OCI-LY7 (cell line): ENCODE measurements around the gene C1GALT1. TPM values are rescaled to one million over a fixed set of nuclear protein-coding genes. Genes with fewer than 3 reads are reported as not detected.

Experiments
- BruUV-seq: library from RNA; stranded (reverse); fragments of 400-500 nt; replicated peaks from 2 replicates; lab custom pipeline; 2021; lab: Mats Ljungman, UMichigan
- CTCF ChIA-PET: fragments of 300-600 bp; sonication (Branson Sonifier 250); formaldehyde crosslinking; loops from one replicate; lab custom pipeline; 2022; ENCODE audit warnings: antibody characterized with exemption; ENCODE audit not compliant: unreplicated experiment; lab: Charles Lee
- POLR2A ChIA-PET: fragments of 300-600 bp; sonication (Branson Sonifier 250); formaldehyde crosslinking; loops from one replicate; lab custom pipeline; 2022; ENCODE audit warnings: antibody characterized with exemption; lab: Charles Lee
- DNase-seq: peaks from one replicate; pipeline ENCODE4 v3.0.0-alpha.2; 2015; ENCODE audit warnings: low spot score
- H2AFZ ChIP-seq: fragments of 200-600 bp; sonication (generic), shearing (Covaris generic); 2 replicates; pipeline ENCODE4 v1.6.1; 2014; ENCODE audit warnings: mild to moderate bottlenecking, antibody characterized with exemption, low read length, moderate library complexity
- H3K27ac ChIP-seq: fragments of 200-600 bp; sonication (generic); 2 replicates; pipeline ENCODE4 v1.5.1; 2014; ENCODE audit warnings: mixed run types, low read depth, mild to moderate bottlenecking, moderate library complexity, low read length, inconsistent platforms; ENCODE audit not compliant: poor library complexity, severe bottlenecking
- H3K36me3 ChIP-seq: fragments of 200-600 bp; sonication (generic); 2 replicates; pipeline ENCODE4 v1.6.1; 2014; ENCODE audit warnings: mild to moderate bottlenecking, antibody characterized with exemption, low read length, moderate library complexity, mixed read lengths; ENCODE audit not compliant: insufficient read depth
- H3K4me1 ChIP-seq: fragments of 200-600 bp; sonication (generic); 2 replicates; pipeline ENCODE4 v1.5.1; 2014; ENCODE audit warnings: mild to moderate bottlenecking, low read length; ENCODE audit not compliant: insufficient read depth, poor library complexity, severe bottlenecking
- H3K4me2 ChIP-seq: fragments of 200-600 bp; sonication (generic); 2 replicates; pipeline ENCODE4 v1.6.1; 2014; ENCODE audit warnings: mild to moderate bottlenecking, low read length
- H3K4me3 ChIP-seq: fragments of 200-600 bp; sonication (generic); 2 replicates; pipeline ENCODE4 v1.5.1; 2014; ENCODE audit warnings: mild to moderate bottlenecking, low read depth, low read length; ENCODE audit not compliant: poor library complexity, severe bottlenecking
- H3K79me2 ChIP-seq: fragments of 200-600 bp; sonication (generic); 2 replicates; pipeline ENCODE4 v1.6.1; 2016; ENCODE audit warnings: low read depth, mild to moderate bottlenecking, low read length, moderate library complexity, mixed read lengths; ENCODE audit not compliant: insufficient read depth
- H3K9me2 ChIP-seq: fragments of 200-600 bp; sonication (generic); 2 replicates; pipeline ENCODE4 v1.6.1; 2016; ENCODE audit warnings: mild to moderate bottlenecking, low read length, mixed read lengths; ENCODE audit not compliant: insufficient read depth
- H3K9me3 ChIP-seq: fragments of 200-600 bp; sonication (generic); 2 replicates; pipeline ENCODE4 v1.6.1; 2014; ENCODE audit warnings: mild to moderate bottlenecking, mixed run types, low read length, mixed read lengths
- H4K20me1 ChIP-seq: fragments of 200-600 bp; sonication (generic); 2 replicates; pipeline ENCODE4 v1.6.1; 2014; ENCODE audit warnings: mild to moderate bottlenecking, antibody characterized with exemption, low read length, moderate library complexity, mixed read lengths; ENCODE audit not compliant: insufficient read depth
- EZH2phosphoT487 ChIP-seq: fragments of 200-600 bp; sonication (generic); IDR thresholded peaks from 2 replicates; pipeline ENCODE4 v1.6.1; 2018; ENCODE audit warnings: low read depth, borderline replicate concordance, mild to moderate bottlenecking, mixed run types, antibody characterized with exemption, low read length, moderate library complexity, mixed read lengths
- intact Hi-C: fragments of 100-400 bp; cut with micrococcal nuclease; formaldehyde crosslinking; loops from one replicate; pipeline ENCODE4 v1.10.0; 2022; ENCODE audit not compliant: unreplicated experiment
- total RNA-seq, 2 experiments: library from RNA; depleted of rRNA in 1 of 2; stranded (reverse); fragments of >200 nt in 1 of 2; shearing (Covaris generic) in 1 of 2; gene quantifications; 2 replicates each; pipeline ENCODE4 v1.2.3, GENCODE V29; 2014 to 2022
- TF ChIP-seq, protein P1 (sequence below): fragments of 200-600 bp; sonication (generic); conservative IDR thresholded peaks from 2 replicates; pipeline ENCODE4 v1.5.1; 2014; ENCODE audit warnings: mild to moderate bottlenecking, antibody characterized with exemption, low read length, moderate library complexity, mixed read lengths

C1GALT1 gene
- total RNA-seq, 2 experiments from 2014 or later: 18.9 to 31.6 TPM

DNA sequence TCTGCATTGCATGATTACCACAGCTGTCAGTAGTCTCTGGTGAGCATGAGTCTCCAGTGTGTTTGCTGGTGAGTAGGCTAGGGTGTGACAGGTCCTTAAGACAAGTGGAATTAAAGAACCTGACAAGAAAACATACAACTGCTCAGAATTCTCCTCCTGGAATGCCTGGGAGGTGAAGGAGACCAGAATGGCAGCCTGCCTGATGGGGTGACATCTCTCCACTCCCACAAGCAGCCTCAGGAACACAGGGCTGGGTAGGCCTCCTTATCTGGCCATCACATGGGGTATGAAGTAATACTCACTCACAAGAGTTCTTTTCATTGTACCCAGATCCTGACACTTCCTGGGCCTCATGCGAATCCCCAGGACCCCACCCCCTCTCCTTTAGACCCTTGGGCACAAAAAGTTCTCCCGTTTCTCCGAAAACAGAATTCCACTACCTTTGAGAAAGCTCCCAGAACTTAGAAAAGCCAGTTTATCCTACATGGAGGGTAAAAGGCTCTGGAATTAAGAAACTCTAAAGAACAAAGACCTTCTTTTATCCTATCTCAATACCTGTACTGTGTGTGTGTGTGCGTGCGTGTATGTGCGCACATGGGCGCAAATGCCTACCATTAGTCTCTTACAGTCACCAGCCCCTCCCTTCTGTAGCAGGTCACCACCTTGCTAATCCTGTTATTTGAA is 33.4 kb upstream of the C1GALT1 start:
- Histone ChIP-seq H3K27ac (no peak overlapping the region), H3K9me2 (no peaks in the 10 kb centered on the region), H3K4me3 (no peak overlapping the region), H2AFZ (no peak overlapping the region), H3K4me1 (no peaks in the 10 kb centered on the region), H3K36me3 (no peaks in the 10 kb centered on the region), H3K9me3 (no peaks in the 10 kb centered on the region), H3K79me2 (no peaks in the 10 kb centered on the region), H4K20me1 (no peaks in the 10 kb centered on the region), H3K4me2 (no peak overlapping the region)
- no TSS peak for BruUV-seq
- intact Hi-C loops: no loop called here
- ChIA-PET POLR2A (interaction anchor here (1.1 kb wide), 1 partner anchor 132 kb away, joined by 3 read pairs; no protein-coding TSS in a partner anchor), CTCF (no interaction called here)
- no peak for DNase-seq
- TF ChIP-seq, protein P1, sequence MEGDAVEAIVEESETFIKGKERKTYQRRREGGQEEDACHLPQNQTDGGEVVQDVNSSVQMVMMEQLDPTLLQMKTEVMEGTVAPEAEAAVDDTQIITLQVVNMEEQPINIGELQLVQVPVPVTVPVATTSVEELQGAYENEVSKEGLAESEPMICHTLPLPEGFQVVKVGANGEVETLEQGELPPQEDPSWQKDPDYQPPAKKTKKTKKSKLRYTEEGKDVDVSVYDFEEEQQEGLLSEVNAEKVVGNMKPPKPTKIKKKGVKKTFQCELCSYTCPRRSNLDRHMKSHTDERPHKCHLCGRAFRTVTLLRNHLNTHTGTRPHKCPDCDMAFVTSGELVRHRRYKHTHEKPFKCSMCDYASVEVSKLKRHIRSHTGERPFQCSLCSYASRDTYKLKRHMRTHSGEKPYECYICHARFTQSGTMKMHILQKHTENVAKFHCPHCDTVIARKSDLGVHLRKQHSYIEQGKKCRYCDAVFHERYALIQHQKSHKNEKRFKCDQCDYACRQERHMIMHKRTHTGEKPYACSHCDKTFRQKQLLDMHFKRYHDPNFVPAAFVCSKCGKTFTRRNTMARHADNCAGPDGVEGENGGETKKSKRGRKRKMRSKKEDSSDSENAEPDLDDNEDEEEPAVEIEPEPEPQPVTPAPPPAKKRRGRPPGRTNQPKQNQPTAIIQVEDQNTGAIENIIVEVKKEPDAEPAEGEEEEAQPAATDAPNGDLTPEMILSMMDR: no peak
- no peak for TF ChIP-seq EZH2phosphoT487

DNA sequence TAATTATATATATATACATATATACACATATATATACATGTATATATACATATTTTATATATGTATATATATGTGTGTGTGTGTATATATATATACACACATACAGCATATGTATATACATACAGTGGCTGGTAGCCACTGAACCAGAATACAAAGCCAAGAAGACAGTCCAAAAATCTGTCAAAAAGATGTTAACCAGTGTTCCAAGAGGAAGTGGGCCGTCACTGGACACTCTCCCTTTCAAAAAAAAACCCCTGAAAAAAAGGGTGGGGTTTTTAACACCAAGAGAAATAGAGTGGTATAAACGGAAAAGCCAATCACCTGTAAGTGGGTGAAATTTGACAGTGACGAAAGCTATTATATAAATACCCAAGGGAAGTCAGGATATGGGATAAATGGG is 31.1 kb upstream of the C1GALT1 start:
- no peak overlapping the region for H2AFZ ChIP-seq
- ChIA-PET POLR2A (interaction anchor here (0.7 kb wide), 2 partner anchors 42 to 57 kb away, joined by 3 read pairs; no protein-coding TSS in a partner anchor), CTCF (no interaction called here)
- no peak overlapping the region for H3K27ac ChIP-seq
- H3K4me2 ChIP-seq: no peak overlapping the region
- intact Hi-C loops: no loop called here
- H3K4me3 ChIP-seq: no peak overlapping the region
- H3K36me3 ChIP-seq: no peaks in the 10 kb centered on the region
- TF ChIP-seq, protein P1: no peak
- no peak for DNase-seq
- no peaks in the 10 kb centered on the region for H3K9me3 ChIP-seq
- H3K79me2 ChIP-seq: no peaks in the 10 kb centered on the region
- no peaks in the 10 kb centered on the region for H3K9me2 ChIP-seq
- BruUV-seq: no TSS peak
- H3K4me1 ChIP-seq: no peaks in the 10 kb centered on the region
- no peaks in the 10 kb centered on the region for H4K20me1 ChIP-seq

DNA sequence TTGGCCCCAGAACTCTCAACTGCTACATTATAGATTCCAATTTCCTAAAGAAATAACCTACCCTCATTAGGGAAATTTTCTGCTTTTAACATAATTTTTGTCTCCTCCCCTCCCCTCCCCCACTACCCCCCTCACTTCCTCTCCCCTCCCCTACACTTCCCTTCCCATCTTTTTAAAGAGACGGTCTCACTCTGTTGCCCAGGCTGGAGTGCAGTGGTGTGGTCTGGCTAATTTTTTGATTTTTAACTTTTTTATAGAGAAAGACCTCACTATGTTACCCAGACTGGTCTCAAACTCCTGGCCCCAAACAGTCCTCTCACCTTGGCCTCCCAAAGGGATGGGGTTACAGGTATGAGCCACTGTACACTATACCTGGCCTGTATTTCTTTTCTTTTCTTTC is 30.5 kb upstream of the C1GALT1 start:
- H3K9me3 ChIP-seq: no peaks in the 10 kb centered on the region
- H3K27ac ChIP-seq: no peak overlapping the region
- BruUV-seq: no TSS peak
- H3K36me3 ChIP-seq: no peaks in the 10 kb centered on the region
- POLR2A ChIA-PET: interaction anchor here (0.7 kb wide), 2 partner anchors 42 to 57 kb away, joined by 3 read pairs; no protein-coding TSS in a partner anchor
- TF ChIP-seq, protein P1: no peak
- no peak for TF ChIP-seq EZH2phosphoT487
- H3K4me1 ChIP-seq: no peaks in the 10 kb centered on the region
- no peaks in the 10 kb centered on the region for H3K79me2 ChIP-seq
- no peak for DNase-seq
- H4K20me1 ChIP-seq: no peaks in the 10 kb centered on the region
- no peaks in the 10 kb centered on the region for H3K9me2 ChIP-seq
- intact Hi-C loops: no loop called here
- CTCF ChIA-PET: no interaction called here
- H2AFZ ChIP-seq: no peak overlapping the region
- no peak overlapping the region for H3K4me2 ChIP-seq
- H3K4me3 ChIP-seq: no peak overlapping the region
